ENCODE results near the gene NME9. TPM values are rescaled to one million over a fixed set of nuclear protein-coding genes. Genes with fewer than 3 reads are reported as not detected.

Gene NME9, protein sequence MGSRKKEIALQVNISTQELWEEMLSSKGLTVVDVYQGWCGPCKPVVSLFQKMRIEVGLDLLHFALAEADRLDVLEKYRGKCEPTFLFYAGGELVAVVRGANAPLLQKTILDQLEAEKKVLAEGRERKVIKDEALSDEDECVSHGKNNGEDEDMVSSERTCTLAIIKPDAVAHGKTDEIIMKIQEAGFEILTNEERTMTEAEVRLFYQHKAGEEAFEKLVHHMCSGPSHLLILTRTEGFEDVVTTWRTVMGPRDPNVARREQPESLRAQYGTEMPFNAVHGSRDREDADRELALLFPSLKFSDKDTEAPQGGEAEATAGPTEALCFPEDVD
- total RNA-seq, result not detected in 2 replicates

DNA sequence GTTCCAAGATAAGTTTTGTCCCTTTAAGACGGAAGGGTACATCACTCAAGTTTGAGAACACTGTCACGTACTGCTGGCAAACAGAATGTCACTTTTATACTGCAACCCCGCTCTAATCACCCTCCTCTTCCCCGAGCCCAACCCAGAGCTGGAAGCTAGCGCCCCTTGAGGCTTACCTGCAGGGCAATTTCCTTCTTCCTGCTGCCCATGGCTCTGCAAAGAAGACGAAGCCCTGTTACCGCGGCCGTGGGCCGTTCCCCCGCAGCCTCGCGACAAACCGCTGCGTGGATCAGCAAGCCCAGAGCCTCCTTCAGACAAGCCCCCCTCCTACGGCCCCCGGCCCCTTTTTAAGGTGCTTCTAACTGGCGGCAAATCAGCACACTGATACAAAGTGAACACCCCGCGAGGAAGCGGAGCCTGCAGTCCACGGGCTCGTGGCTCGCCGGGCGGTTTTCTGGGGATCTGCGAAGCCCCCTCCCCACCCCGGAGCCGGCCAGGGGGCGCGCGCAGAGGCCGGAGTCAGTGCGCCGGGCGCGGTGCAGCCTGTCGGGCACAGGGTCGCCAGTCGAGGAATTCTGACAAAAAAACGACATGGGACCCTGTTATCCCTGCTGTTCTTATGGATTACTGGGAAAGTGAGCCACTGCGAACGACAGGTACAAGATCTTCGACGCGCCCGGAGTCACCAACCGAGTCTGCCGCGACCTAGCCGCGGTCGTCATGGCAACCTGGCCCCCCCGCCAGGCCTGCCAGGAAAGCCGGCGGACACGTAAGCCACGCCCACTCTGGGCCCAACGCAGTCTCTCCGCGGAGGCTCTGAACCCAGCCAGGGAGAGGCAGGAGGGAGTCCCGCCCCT, at the start of gene NME9:
NME9 (minus strand) TSS at position 725 of the 857 bp plus-strand sequence; CDS start at position 209, 516 bp downstream.

DNA sequence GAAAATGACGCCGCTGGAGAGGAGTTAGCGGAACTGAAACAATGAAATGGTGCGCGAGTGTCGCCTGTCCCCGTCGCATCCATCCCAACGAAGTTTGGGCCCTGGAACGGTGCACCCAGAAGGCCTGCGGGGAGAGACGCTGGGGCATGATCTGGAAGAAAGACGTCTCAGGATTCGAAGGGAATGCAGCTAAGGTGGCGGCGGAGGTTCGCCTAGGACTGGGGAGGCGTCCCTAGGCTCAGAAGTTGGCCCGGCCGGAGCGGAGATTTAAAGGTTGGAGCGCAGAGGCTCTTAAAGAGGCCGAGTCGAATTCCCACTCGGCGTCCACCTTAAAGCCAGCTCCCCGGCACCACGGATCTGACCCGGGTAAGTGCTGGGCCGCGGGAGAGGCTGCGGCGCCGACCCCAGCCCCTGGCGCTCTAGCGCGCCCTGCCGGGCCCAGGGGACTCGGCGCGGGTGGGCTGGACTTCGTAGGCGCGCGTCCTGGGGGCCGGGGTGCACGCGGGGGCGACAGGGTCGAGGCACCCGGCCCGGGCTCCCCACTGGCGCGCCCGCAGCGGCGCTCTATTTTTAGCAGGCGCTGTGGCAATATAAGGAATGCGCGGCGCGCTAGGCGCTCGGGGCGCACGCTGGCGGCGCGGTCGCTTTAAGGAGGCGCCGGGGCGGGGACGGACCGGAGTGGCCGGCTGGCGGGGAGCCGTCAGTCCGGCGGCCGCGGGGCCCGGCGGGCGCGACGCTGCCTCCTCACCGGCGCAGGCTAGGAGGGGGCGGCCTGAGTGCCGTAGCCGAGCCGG, 18.5 kb upstream of the NME9 start, which contains the start of gene MRAS:
MRAS (plus strand) TSS at position 620 of the 794 bp plus-strand sequence. CDS start 24,305 bp downstream, outside the sequence.

Other genes starting within 250 kb of the NME9 start
- gene DZIP1L, start 214.2 kb downstream of the NME9 start, total RNA-seq, result 8.8 and 16.0 TPM in 2 replicates
- not detected in 2 replicates for gene A4GNT, start 197.5 kb downstream of the NME9 start, total RNA-seq
- 18.5 and 24.0 TPM in 2 replicates for gene DBR1, start 154.9 kb downstream of the NME9 start, total RNA-seq
- gene ARMC8, start 142.6 kb downstream of the NME9 start, total RNA-seq, result 45.8 and 59.0 TPM in 2 replicates
- 7.4 and 15.9 TPM in 2 replicates for gene MRAS, start 18.7 kb upstream of the NME9 start, total RNA-seq
- gene ESYT3, start 104.8 kb upstream of the NME9 start, total RNA-seq, result under 0.01 TPM in 1 of 2 replicates, not detected in the other